IMR-90 (cell line): ENCODE results near the gene MRPL58. TPM values are rescaled to one million over a fixed set of nuclear protein-coding genes. Genes with fewer than 3 reads are reported as not detected.

Experiments used
- ATAC-seq: fragments of 200-7000 bp; cut with Tn5 transposase; 2 replicates; pipeline ENCODE4 v1.9.1; 2020; ENCODE audit warnings: low read depth, mild to moderate bottlenecking, moderate library complexity
- BruUV-seq: library from RNA; stranded (reverse); fragments of 400-500 nt; replicated peaks from 2 replicates; lab custom pipeline; 2021; lab: Mats Ljungman, UMichigan
- CTCF ChIA-PET: fragments of 300-600 bp; formaldehyde crosslinking; extraction: SDS; loops from one replicate; lab custom pipeline; 2021; ENCODE audit warnings: antibody characterized with exemption; lab: Yijun Ruan, JAX
- POLR2A ChIA-PET: fragments of 300-600 bp; sonication (Branson Sonifier 250); formaldehyde crosslinking; loops from one replicate; lab custom pipeline; 2022; ENCODE audit warnings: antibody characterized with exemption; ENCODE audit not compliant: unreplicated experiment; lab: Charles Lee
- DNase-seq: peaks from one replicate; pipeline ENCODE4 v3.0.0; 2013
- H2AFZ ChIP-seq: replicated peaks from 2 replicates; pipeline ENCODE3; 2013; ENCODE audit warnings: low read length, mild to moderate bottlenecking; ENCODE audit not compliant: poor library complexity
- H2AK5ac ChIP-seq: 2 replicates; pipeline ENCODE4 v1.6.1; 2013; ENCODE audit warnings: low read depth, low read length, inconsistent platforms
- H2AK9ac ChIP-seq: replicated peaks from 2 replicates; pipeline ENCODE3; 2013; ENCODE audit warnings: mild to moderate bottlenecking, low read depth, low read length, moderate library complexity; ENCODE audit not compliant: poor library complexity
- H2BK120ac ChIP-seq: 2 replicates; pipeline ENCODE4 v1.6.1; 2013; ENCODE audit warnings: low read depth, low read length, inconsistent platforms
- H2BK15ac ChIP-seq: 3 replicates; pipeline ENCODE4 v1.6.1; 2013; ENCODE audit warnings: low read depth, low read length, inconsistent platforms
- H2BK20ac ChIP-seq: 2 replicates; pipeline ENCODE4 v1.6.1; 2013; ENCODE audit warnings: low read depth, mild to moderate bottlenecking, inconsistent platforms, low read length, moderate library complexity
- H2BK5ac ChIP-seq: 2 replicates; pipeline ENCODE4 v1.6.1; 2013; ENCODE audit warnings: mild to moderate bottlenecking, low read depth, low read length, inconsistent platforms; ENCODE audit not compliant: poor library complexity, severe bottlenecking
- H3K14ac ChIP-seq: replicated peaks from 2 replicates; pipeline ENCODE4 v1.6.1; 2013; ENCODE audit warnings: low read depth, low read length, inconsistent platforms
- H3K18ac ChIP-seq: 2 replicates; pipeline ENCODE4 v1.6.1; 2013; ENCODE audit warnings: low read depth, low read length, control low read depth
- H3K23ac ChIP-seq: 2 replicates; pipeline ENCODE4 v1.6.1; 2013; ENCODE audit warnings: low read depth, low read length, inconsistent platforms
- H3K27ac ChIP-seq: 2 replicates; pipeline ENCODE4 v1.5.1; 2013; ENCODE audit warnings: mild to moderate bottlenecking, control low read depth, low read length; ENCODE audit not compliant: insufficient read depth
- H3K27me3 ChIP-seq: 2 replicates; pipeline ENCODE4 v1.6.1; 2013; ENCODE audit warnings: low read length; ENCODE audit not compliant: control insufficient read depth, insufficient read depth
- H3K36me3 ChIP-seq: 2 replicates; pipeline ENCODE4 v1.6.1; 2013; ENCODE audit warnings: low read length, mixed read lengths; ENCODE audit not compliant: control insufficient read depth, insufficient read depth
- H3K4ac ChIP-seq: 2 replicates; pipeline ENCODE4 v1.6.1; 2013; ENCODE audit warnings: low read depth, low read length, inconsistent platforms
- H3K4me1 ChIP-seq: 2 replicates; pipeline ENCODE4 v1.6.1; 2013; ENCODE audit warnings: low read length, mixed read lengths; ENCODE audit not compliant: control insufficient read depth, insufficient read depth
- H3K4me2 ChIP-seq: 2 replicates; pipeline ENCODE4 v1.6.1; 2013; ENCODE audit warnings: low read depth, mild to moderate bottlenecking, control low read depth, low read length, moderate library complexity
- H3K4me3 ChIP-seq: 2 replicates; pipeline ENCODE4 v1.5.1; 2013; ENCODE audit warnings: low read depth, mild to moderate bottlenecking, control low read depth, low read length, moderate library complexity; ENCODE audit not compliant: insufficient read depth
- H3K56ac ChIP-seq: 2 replicates; pipeline ENCODE4 v1.6.1; 2013; ENCODE audit warnings: low read length, inconsistent platforms; ENCODE audit not compliant: insufficient read depth; ENCODE audit errors: extremely low read depth
- H3K79me1 ChIP-seq, 2 experiments: 2 replicates each; pipeline ENCODE4 v1.6.1; 2013; ENCODE audit warnings: low read length in 2 of 2, inconsistent platforms in 1 of 2, low read depth in 1 of 2
- H3K9ac ChIP-seq: 2 replicates; pipeline ENCODE4 v1.6.1; 2013; ENCODE audit warnings: low read depth, low read length, control low read depth
- H3K9me1 ChIP-seq: 2 replicates; pipeline ENCODE4 v1.6.1; 2013; ENCODE audit warnings: low read length, inconsistent platforms; ENCODE audit not compliant: insufficient read depth
- H3K9me3 ChIP-seq: 2 replicates; pipeline ENCODE4 v1.6.1; 2013; ENCODE audit warnings: low read length; ENCODE audit not compliant: control insufficient read depth, insufficient read depth
- H4K20me1 ChIP-seq: 2 replicates; pipeline ENCODE4 v1.6.1; 2013; ENCODE audit warnings: low read length, inconsistent platforms; ENCODE audit not compliant: insufficient read depth
- H4K5ac ChIP-seq: 2 replicates; pipeline ENCODE4 v1.6.1; 2013; ENCODE audit warnings: mild to moderate bottlenecking, low read depth, low read length, control low read depth
- H4K8ac ChIP-seq, 2 experiments: 2 replicates each; pipeline ENCODE4 v1.6.1; 2013; ENCODE audit warnings: low read depth in 2 of 2, low read length in 2 of 2, control low read depth in 1 of 2, inconsistent platforms in 1 of 2
- H4K91ac ChIP-seq: 2 replicates; pipeline ENCODE4 v1.6.1; 2013; ENCODE audit warnings: low read depth, low read length, inconsistent platforms; ENCODE audit not compliant: insufficient read depth
- ELK1 ChIP-seq: fragments of 150-350 bp; IDR thresholded peaks from 2 replicates; pipeline ENCODE4 v1.6.1; 2016; ENCODE audit warnings: low read depth, mild to moderate bottlenecking, low read length, moderate library complexity, borderline replicate concordance
- MAZ ChIP-seq: IDR thresholded peaks from 2 replicates; pipeline ENCODE4 v1.6.1; 2012; ENCODE audit warnings: low read depth, mild to moderate bottlenecking, low read length, improper control_type of control experiment, moderate library complexity, borderline replicate concordance
- POLR2A ChIP-seq: IDR thresholded peaks from 2 replicates; pipeline ENCODE4 v1.6.1; 2012; ENCODE audit warnings: mild to moderate bottlenecking, low read depth, low read length
- RAD21 ChIP-seq: IDR thresholded peaks from 2 replicates; pipeline ENCODE4 v1.6.1; 2012; ENCODE audit warnings: low read length, improper control_type of control experiment
- RCOR1 ChIP-seq: IDR thresholded peaks from 2 replicates; pipeline ENCODE4 v1.6.1; 2012; ENCODE audit warnings: mild to moderate bottlenecking, low read length, improper control_type of control experiment; ENCODE audit not compliant: insufficient replicate concordance
- WGBS, 2 experiments: methylation state at CpG; one replicate each; pipeline versions ENCODE4 v1.1.5 to v1.1.7; 2013; ENCODE audit warnings: missing lambda C conversion rate in 2 of 2; ENCODE audit not compliant: insufficient read length in 1 of 2; ENCODE audit errors: extremely low coverage in 2 of 2; 5-methylcytosine and 5-hydroxymethylcytosine counted together
- dilution Hi-C: fragments of 300-500 bp; cut with HindIII; formaldehyde crosslinking; loops from one replicate; pipeline ENCODE4 v1.14.3; 2018; ENCODE audit warnings: low sequenced_read_pairs; ENCODE audit not compliant: unreplicated experiment
- in situ Hi-C: fragments of 300-500 bp; cut with MboI; formaldehyde crosslinking; loops from 3 replicates; pipeline ENCODE4 v1.14.3; 2019; ENCODE audit warnings: low sequenced_read_pairs, inconsistent platforms, mixed read lengths
- intact Hi-C: fragments of 100-400 bp; cut with micrococcal nuclease; formaldehyde crosslinking; loops from 2 replicates; pipeline ENCODE4 v1.10.0; 2022
- polyA plus RNA-seq, 3 experiments: library from polyadenylated mRNA; depleted of rRNA; stranded (reverse); fragments of >200 nt; gene quantifications; 2 replicates each; pipeline ENCODE4 v1.2.3, GENCODE V29; 2012; ENCODE audit warnings: low replicate concordance in 1 of 3
- total RNA-seq: library from RNA; depleted of rRNA; stranded (reverse); fragments of >200 nt; gene quantifications from 2 replicates; pipeline ENCODE4 v1.2.3, GENCODE V29; 2012

Gene MRPL58
- total and polyA plus RNA-seq, 2 of the 4 experiments (the other 2 are of a cell fraction) = 42.5 to 53.0 TPM

DNA sequence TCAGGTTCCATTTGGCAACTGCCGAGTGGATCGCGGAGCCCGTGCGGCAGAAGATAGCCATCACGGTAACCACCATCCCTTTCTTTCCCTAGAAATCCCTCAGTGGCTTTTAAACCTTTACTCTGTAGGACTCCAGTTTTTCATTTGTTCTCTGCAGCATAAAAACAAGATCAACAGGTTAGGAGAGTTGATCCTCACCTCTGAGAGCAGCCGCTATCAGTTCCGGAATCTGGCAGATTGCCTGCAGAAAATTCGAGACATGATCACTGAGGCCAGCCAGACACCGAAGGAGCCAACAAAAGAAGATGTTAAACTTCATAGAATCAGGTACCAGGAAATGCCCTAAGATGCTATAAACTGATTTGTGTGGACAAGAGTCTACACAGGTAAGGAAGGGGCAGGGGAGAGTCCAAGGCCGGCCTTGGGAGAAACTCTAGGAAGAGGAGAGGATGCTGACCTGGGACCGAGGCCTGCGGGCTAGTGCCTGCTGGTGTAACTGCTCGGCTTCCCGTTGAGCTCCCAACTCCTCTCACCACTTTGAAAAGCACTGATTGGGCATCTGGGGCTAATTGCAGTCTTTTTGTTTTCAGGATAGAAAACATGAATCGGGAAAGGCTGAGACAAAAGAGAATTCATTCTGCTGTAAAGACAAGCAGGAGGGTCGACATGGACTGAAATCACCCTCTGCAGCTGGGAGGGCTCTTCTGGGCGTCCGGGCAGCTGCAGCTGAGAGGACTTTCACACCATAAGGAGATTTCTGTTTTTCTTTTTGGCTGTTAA lies 8.1 kb downstream of the MRPL58 start:
- Histone ChIP-seq H3K18ac (no peak overlapping the region), H3K23ac (no peak overlapping the region), H4K8ac (no peak overlapping the region), H2BK20ac (no peak overlapping the region), H4K20me1 (no peaks in the 10 kb centered on the region), H3K4me3 (no peak overlapping the region), H4K5ac (no peak overlapping the region), H3K9me3 (no peaks in the 10 kb centered on the region), H3K36me3 (peaks cover 31% of the 10 kb centered on the region), H2BK5ac (no peak overlapping the region), H3K79me1 (peaks cover 0 to 18% of the 10 kb centered on the region in 2 experiments; a peak in 2 of 4 replicates), H3K27ac (no peak overlapping the region), H3K4ac (no peak overlapping the region), H2BK120ac (no peak overlapping the region), H3K27me3 (no peaks in the 10 kb centered on the region), H3K4me1 (no peaks in the 10 kb centered on the region), H2AFZ (no peak overlapping the region), H2BK15ac (no peak overlapping the region), H3K9ac (no peak overlapping the region), H4K91ac (no peak overlapping the region), H3K14ac (no peak overlapping the region), H3K9me1 (no peaks in the 10 kb centered on the region; the same call in 1 of the 2 replicates), H2AK5ac (no peak overlapping the region), H3K56ac (no peak overlapping the region), H3K4me2 (no peak overlapping the region), H2AK9ac (no peak overlapping the region)
- TSS peak; percentile 69 for BruUV-seq
- ATAC-seq (no peak), DNase-seq (no peak)
- ChIA-PET CTCF (no interaction called here), POLR2A (no interaction called here)
- no peak for TF ChIP-seq POLR2A
- TF ChIP-seq RCOR1 = no peak
- TF ChIP-seq RAD21 = no peak
- no peak for TF ChIP-seq MAZ
- TF ChIP-seq ELK1 = no peak
- intact Hi-C loops = no loop called here
- dilution Hi-C loops = no loop called here
- in situ Hi-C loops = no loop called here
- 95% methylated on average over 4 of the region's 19 CpGs; no CpG with 5 or more reads in 1 of the 2 experiments for WGBS, 2 experiments
